ENCODE measurements around the gene MSANTD2.

- TF ChIP-seq CTCF (IDR thresholded peaks at IDR 0.05) = no peak
- TF ChIP-seq POLR2A (IDR thresholded peaks at IDR 0.05) = no peak
- no peak for TF ChIP-seq POLR2AphosphoS5 (IDR thresholded peaks at IDR 0.05)
Observed at GRCh38 chr11:124835918-124836317, 35.7 kb upstream of the MSANTD2 start.

Measured in breast epithelium (tissue), 3 donors.